Hepatocyte (in vitro differentiated cells): ENCODE results near the gene SLC47A2. TPM values are rescaled to one million over a fixed set of nuclear protein-coding genes. Genes with fewer than 3 reads are reported as not detected.

Experiments
- DNase-seq: peaks from one replicate; pipeline ENCODE4 v3.0.0-alpha.2; 2016; ENCODE audit warnings: low spot score
- H2AFZ ChIP-seq: fragments of 200-600 bp; sonication (generic); 2 replicates; pipeline ENCODE4 v1.6.0; 2016; ENCODE audit warnings: antibody characterized with exemption, mild to moderate bottlenecking
- H3K27ac ChIP-seq: fragments of 200-600 bp; sonication (generic); 2 replicates; pipeline ENCODE4 v1.5.1; 2016; ENCODE audit warnings: mild to moderate bottlenecking
- H3K27me3 ChIP-seq: fragments of 200-600 bp; sonication (generic); 2 replicates; pipeline ENCODE4 v1.6.1; 2016
- H3K36me3 ChIP-seq: fragments of 200-600 bp; sonication (generic); replicated peaks from 2 replicates; pipeline ENCODE4 v1.5.1; 2016; ENCODE audit warnings: low read depth; ENCODE audit not compliant: insufficient read depth
- H3K4me1 ChIP-seq: fragments of 200-600 bp; sonication (generic); 2 replicates; pipeline ENCODE4 v1.5.1; 2016; ENCODE audit warnings: mild to moderate bottlenecking, moderate library complexity; ENCODE audit not compliant: insufficient read depth
- H3K4me2 ChIP-seq: fragments of 200-600 bp; sonication (generic); 2 replicates; pipeline ENCODE4 v1.6.0; 2016
- H3K4me3 ChIP-seq: fragments of 200-600 bp; sonication (generic); 2 replicates; pipeline ENCODE4 v1.5.1; 2016; ENCODE audit warnings: mild to moderate bottlenecking
- H3K79me2 ChIP-seq: fragments of 200-600 bp; sonication (generic); 2 replicates; pipeline ENCODE4 v1.6.0; 2017; ENCODE audit warnings: mild to moderate bottlenecking
- H3K9me2 ChIP-seq: fragments of 200-600 bp; sonication (generic); replicated peaks from 2 replicates; pipeline ENCODE4 v1.6.0; 2017; ENCODE audit warnings: mild to moderate bottlenecking; ENCODE audit not compliant: insufficient read depth
- H3K9me3 ChIP-seq: fragments of 200-600 bp; sonication (generic); 2 replicates; pipeline ENCODE4 v1.5.1; 2016; ENCODE audit warnings: low read depth, mild to moderate bottlenecking
- H4K20me1 ChIP-seq: fragments of 200-600 bp; sonication (generic); 2 replicates; pipeline ENCODE4 v1.6.0; 2016; ENCODE audit warnings: mild to moderate bottlenecking; ENCODE audit not compliant: insufficient read depth, poor library complexity, severe bottlenecking
- CTCF ChIP-seq: fragments of 200-600 bp; sonication (generic); IDR thresholded peaks from 2 replicates; pipeline ENCODE4 v1.5.1; 2016; ENCODE audit warnings: antibody characterized with exemption, mild to moderate bottlenecking; ENCODE audit not compliant: poor library complexity
- EZH2 ChIP-seq: fragments of 200-600 bp; sonication (generic); IDR thresholded peaks from 2 replicates; pipeline ENCODE4 v1.6.1; 2016; ENCODE audit warnings: antibody characterized with exemption, mild to moderate bottlenecking, borderline replicate concordance
- EZH2phosphoT487 ChIP-seq: fragments of 200-600 bp; sonication (generic); IDR thresholded peaks from one replicate; pipeline ENCODE4 v1.6.1; 2018; ENCODE audit warnings: antibody characterized with exemption, mild to moderate bottlenecking, low read depth, moderate library complexity; ENCODE audit not compliant: unreplicated experiment, severe bottlenecking
- WGBS: methylation state at CpG from one replicate; pipeline ENCODE4 v1.1.6; 2016; ENCODE audit warnings: low lambda C conversion rate; ENCODE audit errors: missing lambda C conversion rate; 5-methylcytosine and 5-hydroxymethylcytosine counted together
- polyA plus RNA-seq: library from polyadenylated mRNA; unstranded; fragments of >200 nt; fragmentation: Nextera tagmentation; extraction: Ambion mirVana; gene quantifications from 2 replicates; pipeline ENCODE4 v1.2.1, GENCODE V29; 2016
- total RNA-seq: library from RNA; depleted of rRNA; stranded (reverse); fragments of >200 nt; gene quantifications from 2 replicates; pipeline ENCODE4 v1.2.3, GENCODE V29; 2014

SLC47A2 gene
- total and polyA plus RNA-seq, 2 experiments from 2014 or later = 0.07 TPM; not detected in 1

GRCh38 chr17:19648475-19649273 lies 67.7 kb downstream of the SLC47A2 start, which contains the start of gene ALDH3A2:
Gene ALDH3A2, plus strand, starts transcription at chr17:19648751. Its CDS starts 221 bp downstream, at chr17:19648972.
- no peaks in the 10 kb centered on the region for H3K9me2 ChIP-seq
- peak; percentile 98 for DNase-seq
- WGBS = 1% methylated on average over 55 of the region's 71 CpGs
- H3K4me2 ChIP-seq = peak within 1 kb of the TSS; percentile 89
- TF ChIP-seq CTCF (peak; percentile 42), EZH2phosphoT487 (no peak), EZH2 (no peak)
- H3K27me3 ChIP-seq = no peaks in the 10 kb centered on the region
- H3K9me3 ChIP-seq = no peaks in the 10 kb centered on the region
- no peaks in the 10 kb centered on the region for H4K20me1 ChIP-seq
- H3K4me3 ChIP-seq = peak within 1 kb of the TSS; percentile 67
- H3K36me3 ChIP-seq = no peaks in the 10 kb centered on the region
- peak within 1 kb of the TSS; percentile 90 for H2AFZ ChIP-seq
- peak within 1 kb of the TSS; percentile 94 for H3K27ac ChIP-seq
- peaks cover 44% of the 10 kb centered on the region for H3K79me2 ChIP-seq
- H3K4me1 ChIP-seq = peaks cover 46% of the 10 kb centered on the region

- peak overlapping the region; percentile 90 for H2AFZ ChIP-seq
- H3K9me3 ChIP-seq = no peaks in the 10 kb centered on the region
- peaks cover 46% of the 10 kb centered on the region for H3K4me1 ChIP-seq
- H3K27ac ChIP-seq = peak overlapping the region; percentile 94
- H3K36me3 ChIP-seq = no peaks in the 10 kb centered on the region
- no peaks in the 10 kb centered on the region for H3K27me3 ChIP-seq
- H3K4me3 ChIP-seq = peak overlapping the region; percentile 40
- H4K20me1 ChIP-seq = no peaks in the 10 kb centered on the region
- WGBS = 3% methylated on average over 37 of the region's 37 CpGs
- no peak for TF ChIP-seq CTCF
- no peak for TF ChIP-seq EZH2phosphoT487
- TF ChIP-seq EZH2 = no peak
- peak; percentile 73 for DNase-seq
- peak overlapping the region; percentile 89 for H3K4me2 ChIP-seq
- peaks cover 37% of the 10 kb centered on the region for H3K79me2 ChIP-seq
- H3K9me2 ChIP-seq = no peaks in the 10 kb centered on the region
Observed at GRCh38 chr17:19647697-19648474, 68.5 kb downstream of the SLC47A2 start.

- Histone ChIP-seq H3K9me2 (no peaks in the 10 kb centered on the region), H3K9me3 (no peaks in the 10 kb centered on the region), H3K79me2 (peaks cover 29% of the 10 kb centered on the region), H3K36me3 (no peaks in the 10 kb centered on the region), H4K20me1 (no peaks in the 10 kb centered on the region), H3K4me2 (peak overlapping the region; percentile 89), H3K4me3 (no peak overlapping the region), H3K27ac (peak overlapping the region; percentile 94), H2AFZ (peak overlapping the region; percentile 90), H3K27me3 (no peaks in the 10 kb centered on the region), H3K4me1 (peaks cover 39% of the 10 kb centered on the region)
- TF ChIP-seq CTCF (no peak), EZH2 (no peak), EZH2phosphoT487 (no peak)
- 45% methylated on average over 4 of the region's 4 CpGs for WGBS
- no peak for DNase-seq
Observed at GRCh38 chr17:19646788-19647696, 69.3 kb downstream of the SLC47A2 start.
